ACC112 (cell line): ENCODE data around the gene CXCL11.
"Not testable (repeated sequence)": the region's sequence is repeated elsewhere in the genome, so short reads cannot be mapped to it uniquely, and the experiment has no call there.

Experiments used
- H2AFZ ChIP-seq: fragments of 200-600 bp; sonication (generic); one replicate; pipeline ENCODE4 v1.6.0; 2017; ENCODE audit warnings: antibody characterized with exemption, low read length; ENCODE audit not compliant: unreplicated experiment
- H3K27ac ChIP-seq: fragments of 200-600 bp; sonication (generic); 2 replicates; pipeline ENCODE4 v1.5.1; 2014; ENCODE audit warnings: low read depth, mild to moderate bottlenecking, antibody characterized with exemption, low read length, moderate library complexity
- H3K27me3 ChIP-seq: fragments of 200-600 bp; sonication (generic); 2 replicates; pipeline ENCODE4 v1.6.1; 2014; ENCODE audit warnings: mild to moderate bottlenecking, antibody characterized with exemption, low read length, moderate library complexity, mixed read lengths; ENCODE audit not compliant: insufficient read depth
- H3K36me3 ChIP-seq: fragments of 200-600 bp; sonication (generic); 2 replicates; pipeline ENCODE4 v1.6.1; 2016; ENCODE audit warnings: mild to moderate bottlenecking, antibody characterized with exemption, low read length, moderate library complexity, mixed read lengths; ENCODE audit not compliant: insufficient read depth
- H3K4me1 ChIP-seq: fragments of 200-600 bp; sonication (generic); one replicate; pipeline ENCODE4 v1.6.1; 2016; ENCODE audit warnings: low read length, mixed read lengths; ENCODE audit not compliant: insufficient read depth, unreplicated experiment, control insufficient read depth
- H3K4me3 ChIP-seq: fragments of 200-600 bp; sonication (generic); 2 replicates; pipeline ENCODE4 v1.5.1; 2014; ENCODE audit warnings: mild to moderate bottlenecking, low read depth, low read length
- H3K79me2 ChIP-seq: fragments of 200-600 bp; sonication (generic); one replicate; pipeline ENCODE4 v1.6.0; 2016; ENCODE audit warnings: low read length; ENCODE audit not compliant: control insufficient read depth, unreplicated experiment, insufficient read depth

Gene CXCL11

DNA sequence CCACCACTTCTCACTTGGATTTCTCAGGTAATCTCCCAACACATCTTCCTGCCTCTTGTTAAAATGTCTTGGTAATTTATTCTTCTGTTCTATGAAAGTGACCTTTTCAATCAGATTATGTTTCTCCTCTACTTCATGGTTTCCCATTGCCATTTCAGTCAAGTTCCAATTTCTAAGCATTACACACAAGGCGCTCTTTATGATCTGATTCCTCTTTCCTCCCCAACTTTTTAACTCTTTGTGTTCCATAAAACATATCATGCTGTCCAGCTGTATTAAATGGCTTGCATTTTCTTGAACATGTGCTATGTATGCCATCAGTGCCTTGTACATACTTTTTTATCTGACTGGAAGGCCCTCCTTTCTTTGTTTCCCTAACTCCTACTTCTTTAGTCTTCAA, 25.6 kb upstream of the CXCL11 start:
- Histone ChIP-seq H3K27me3 (no peaks in the 10 kb centered on the region), H3K79me2 (no peaks in the 10 kb centered on the region), H3K4me3 (no peak overlapping the region), H3K36me3 (no peaks in the 10 kb centered on the region), H3K27ac (no peak overlapping the region), H3K4me1 (peaks cover 3% of the 10 kb centered on the region), H2AFZ (no peak overlapping the region)

DNA sequence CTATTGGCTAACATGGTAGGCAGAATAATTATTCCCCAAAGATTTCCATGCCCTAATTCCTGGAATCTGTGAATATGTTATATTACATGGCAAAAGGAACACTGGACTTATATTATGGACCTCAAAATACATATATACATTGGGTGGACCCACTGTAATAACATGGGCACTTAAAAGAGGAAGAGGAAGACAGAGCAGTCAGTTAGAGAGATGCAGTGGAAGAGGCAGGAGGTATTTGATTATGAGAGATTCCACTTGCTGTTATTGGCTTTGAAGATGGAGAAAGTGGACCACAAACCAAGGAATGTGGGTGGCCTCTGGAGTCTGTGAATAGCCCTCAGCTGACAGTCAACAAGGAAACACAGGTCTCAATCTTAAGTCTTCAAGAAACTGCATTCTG, 24.6 kb upstream of the CXCL11 start:
- H3K4me1 ChIP-seq = peaks cover 3% of the 10 kb centered on the region
- peaks cover 5% of the 10 kb centered on the region; the same call in 1 of the 2 replicates for H3K27me3 ChIP-seq
- H3K36me3 ChIP-seq = no peaks in the 10 kb centered on the region
- no peaks in the 10 kb centered on the region for H3K79me2 ChIP-seq
- no peak overlapping the region for H3K27ac ChIP-seq
- no peak overlapping the region for H3K4me3 ChIP-seq
- H2AFZ ChIP-seq = no peak overlapping the region

DNA sequence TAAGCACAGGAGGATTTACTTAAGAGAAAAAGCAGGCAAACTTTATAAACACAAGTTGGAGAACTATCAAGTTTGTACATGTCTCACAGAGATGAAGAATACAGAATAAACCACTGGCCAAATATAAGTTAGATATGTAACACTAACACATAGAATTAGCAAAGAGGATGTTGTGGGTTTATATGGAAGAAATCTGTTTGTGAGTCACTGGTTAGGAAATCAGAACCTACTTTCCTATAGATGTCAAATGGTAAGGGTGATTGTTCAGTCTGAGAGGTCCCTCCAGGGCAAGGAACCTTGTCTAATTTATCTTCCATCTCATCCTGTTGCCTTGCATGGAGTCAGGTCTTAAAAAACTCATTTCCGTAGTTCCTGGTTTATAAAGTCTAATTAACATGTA, 23.9 kb upstream of the CXCL11 start:
- H3K36me3 ChIP-seq = no peaks in the 10 kb centered on the region
- no peaks in the 10 kb centered on the region for H3K79me2 ChIP-seq
- no peak overlapping the region for H3K27ac ChIP-seq
- H2AFZ ChIP-seq = no peak overlapping the region
- no peak overlapping the region for H3K4me3 ChIP-seq
- H3K27me3 ChIP-seq = peaks cover 5% of the 10 kb centered on the region
- H3K4me1 ChIP-seq = peaks cover 3% of the 10 kb centered on the region

GRCh38 chr4:76058888-76059426, 23.1 kb upstream of the CXCL11 start:
- Histone ChIP-seq H2AFZ (no peak overlapping the region), H3K4me1 (peaks cover 3% of the 10 kb centered on the region), H3K27ac (no peak overlapping the region), H3K79me2 (no peaks in the 10 kb centered on the region), H3K36me3 (no peaks in the 10 kb centered on the region), H3K4me3 (no peak overlapping the region), H3K27me3 (peaks cover 5% of the 10 kb centered on the region)

GRCh38 chr4:76058302-76058701, 22.4 kb upstream of the CXCL11 start:
- no peaks in the 10 kb centered on the region for H3K79me2 ChIP-seq
- H3K27me3 ChIP-seq = peaks cover 5% of the 10 kb centered on the region
- no peak overlapping the region for H2AFZ ChIP-seq
- no peak overlapping the region for H3K27ac ChIP-seq
- H3K4me3 ChIP-seq = no peak overlapping the region
- H3K4me1 ChIP-seq = peaks cover 3% of the 10 kb centered on the region
- no peaks in the 10 kb centered on the region for H3K36me3 ChIP-seq

- Histone ChIP-seq H2AFZ (no peak overlapping the region), H3K4me3 (no peak overlapping the region), H3K27me3 (peaks cover 5% of the 10 kb centered on the region), H3K36me3 (no peaks in the 10 kb centered on the region), H3K27ac (no peak overlapping the region), H3K79me2 (no peaks in the 10 kb centered on the region), H3K4me1 (peaks cover 3% of the 10 kb centered on the region)
These were observed 19.6 kb upstream of the CXCL11 start for GRCh38 chr4:76055421-76055820.

GRCh38 chr4:76055016-76055415, 19.1 kb upstream of the CXCL11 start:
- H3K79me2 ChIP-seq = no peaks in the 10 kb centered on the region
- H3K27me3 ChIP-seq = peaks cover 5% of the 10 kb centered on the region
- no peak overlapping the region for H3K27ac ChIP-seq
- H3K4me1 ChIP-seq = peaks cover 3% of the 10 kb centered on the region
- no peaks in the 10 kb centered on the region for H3K36me3 ChIP-seq
- H3K4me3 ChIP-seq = no peak overlapping the region
- H2AFZ ChIP-seq = peak overlapping the region; percentile 55

- Histone ChIP-seq H3K27ac (no peak overlapping the region), H2AFZ (no peak overlapping the region), H3K4me3 (no peak overlapping the region), H3K4me1 (no peaks in the 10 kb centered on the region), H3K27me3 (peaks cover 5% of the 10 kb centered on the region), H3K36me3 (no peaks in the 10 kb centered on the region), H3K79me2 (no peaks in the 10 kb centered on the region)
These were observed 17.9 kb upstream of the CXCL11 start for GRCh38 chr4:76053730-76054129.

DNA sequence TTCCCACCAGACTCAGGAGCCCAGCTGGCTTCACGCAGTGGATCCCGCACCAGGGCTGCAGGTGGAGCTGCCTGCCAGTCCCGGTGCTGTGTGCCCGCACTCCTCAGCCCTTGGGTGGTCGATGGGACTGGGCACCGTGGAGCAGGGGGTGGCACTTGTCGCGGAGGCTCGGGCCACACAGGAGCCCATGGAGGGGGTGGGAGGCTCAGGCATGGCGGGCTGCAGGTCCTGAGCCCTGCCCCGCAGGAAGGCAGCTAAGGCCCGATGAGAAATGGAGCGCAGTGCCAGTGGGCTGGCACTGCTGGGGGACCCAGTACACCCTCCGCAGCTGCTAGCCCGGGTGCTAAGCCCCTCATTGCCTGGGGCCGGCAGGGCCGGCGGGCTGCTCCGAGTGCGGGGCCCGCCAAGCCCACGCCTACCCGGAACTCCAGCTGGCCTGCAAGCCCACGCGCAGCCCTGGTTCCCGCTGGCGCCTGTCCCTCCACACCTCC, 14.7 kb upstream of the CXCL11 start:
- H3K36me3 ChIP-seq, H3K4me3 ChIP-seq: not testable (repeated sequence)

DNA sequence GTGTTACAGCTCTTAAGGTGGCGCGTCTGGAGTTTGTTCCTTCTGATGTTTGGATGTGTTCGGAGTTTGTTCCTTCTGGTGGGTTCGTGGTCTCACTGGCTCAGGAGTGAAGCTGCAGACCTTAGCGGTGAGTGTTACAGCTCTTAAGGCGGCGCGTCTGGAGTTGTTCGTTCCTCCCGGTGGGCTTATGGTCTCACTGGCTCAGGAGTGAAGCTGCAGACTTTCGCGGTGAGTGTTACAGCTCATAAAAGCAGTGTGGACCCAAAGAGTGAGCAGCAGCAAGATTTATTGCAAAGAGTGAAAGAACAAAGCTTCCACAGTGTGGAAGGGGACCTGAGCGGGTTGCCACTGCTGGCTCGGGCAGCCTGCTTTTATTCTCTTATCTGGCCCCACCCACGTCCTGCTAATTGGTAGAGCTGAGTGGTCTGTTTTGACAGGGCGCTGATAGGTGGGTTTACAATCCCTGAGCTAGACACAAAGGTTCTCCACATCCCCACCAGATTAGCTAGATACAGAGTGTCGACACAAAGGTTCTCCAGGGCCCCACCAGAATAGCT, 14.1 kb upstream of the CXCL11 start:
- H3K27ac ChIP-seq, H2AFZ ChIP-seq, H3K79me2 ChIP-seq, H3K4me1 ChIP-seq, H3K27me3 ChIP-seq, H3K4me3 ChIP-seq, H3K36me3 ChIP-seq: not testable (repeated sequence)

More for the DNA sequence above, 14.7 kb upstream of the CXCL11 start:
- H3K27ac ChIP-seq, H3K4me1 ChIP-seq, H3K79me2 ChIP-seq, H3K27me3 ChIP-seq, H2AFZ ChIP-seq: not testable (repeated sequence)

DNA sequence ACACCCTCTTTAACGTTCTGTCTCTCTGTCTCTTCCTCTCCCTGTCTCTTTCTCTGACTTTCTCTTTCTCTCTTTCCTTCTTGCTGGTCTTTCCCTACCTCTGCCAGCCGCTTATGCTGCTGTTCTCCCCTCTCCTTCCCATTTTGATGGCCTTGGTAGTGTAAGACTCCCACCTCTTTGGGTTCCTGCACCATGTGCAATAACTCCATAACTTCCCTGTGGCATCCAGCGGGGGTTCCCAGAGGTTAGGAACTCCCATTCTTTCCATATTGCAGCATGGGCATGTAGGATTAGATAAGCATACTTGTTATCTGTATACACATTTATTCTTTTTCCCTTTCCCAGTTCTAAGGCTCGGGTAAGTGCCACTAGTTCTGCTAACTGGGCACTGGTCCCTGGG, 8.8 kb upstream of the CXCL11 start:
- H3K79me2 ChIP-seq = not testable (repeated sequence)

More for the DNA sequence above, 8.8 kb upstream of the CXCL11 start:
- not testable (repeated sequence) for H3K27me3 ChIP-seq, H3K4me3 ChIP-seq, H3K27ac ChIP-seq, H2AFZ ChIP-seq, H3K36me3 ChIP-seq, H3K4me1 ChIP-seq
